Erythroblast (primary cell): ENCODE data around the gene PLXNB2.

Source experiments
- GATA1 ChIP-seq: IDR thresholded peaks from 2 replicates; pipeline ENCODE4 v1.6.1; 2011; ENCODE audit warnings: low read depth, mild to moderate bottlenecking, control low read depth, low read length, moderate library complexity
- POLR2A ChIP-seq: IDR thresholded peaks from 2 replicates; pipeline ENCODE4 v1.6.1; 2011; ENCODE audit warnings: mild to moderate bottlenecking, low read length

- TF ChIP-seq POLR2A (no peak), GATA1 (no peak)
Observed at GRCh38 chr22:50292643-50293440, 14.6 kb downstream of the PLXNB2 start.
